Measurements from ENCODE around the gene PRKRIP1.
"Not testable (repeated sequence)": the region's sequence is repeated elsewhere in the genome, so short reads cannot be mapped to it uniquely, and the experiment has no call there.

The PRKRIP1 gene, protein sequence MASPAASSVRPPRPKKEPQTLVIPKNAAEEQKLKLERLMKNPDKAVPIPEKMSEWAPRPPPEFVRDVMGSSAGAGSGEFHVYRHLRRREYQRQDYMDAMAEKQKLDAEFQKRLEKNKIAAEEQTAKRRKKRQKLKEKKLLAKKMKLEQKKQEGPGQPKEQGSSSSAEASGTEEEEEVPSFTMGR

DNA sequence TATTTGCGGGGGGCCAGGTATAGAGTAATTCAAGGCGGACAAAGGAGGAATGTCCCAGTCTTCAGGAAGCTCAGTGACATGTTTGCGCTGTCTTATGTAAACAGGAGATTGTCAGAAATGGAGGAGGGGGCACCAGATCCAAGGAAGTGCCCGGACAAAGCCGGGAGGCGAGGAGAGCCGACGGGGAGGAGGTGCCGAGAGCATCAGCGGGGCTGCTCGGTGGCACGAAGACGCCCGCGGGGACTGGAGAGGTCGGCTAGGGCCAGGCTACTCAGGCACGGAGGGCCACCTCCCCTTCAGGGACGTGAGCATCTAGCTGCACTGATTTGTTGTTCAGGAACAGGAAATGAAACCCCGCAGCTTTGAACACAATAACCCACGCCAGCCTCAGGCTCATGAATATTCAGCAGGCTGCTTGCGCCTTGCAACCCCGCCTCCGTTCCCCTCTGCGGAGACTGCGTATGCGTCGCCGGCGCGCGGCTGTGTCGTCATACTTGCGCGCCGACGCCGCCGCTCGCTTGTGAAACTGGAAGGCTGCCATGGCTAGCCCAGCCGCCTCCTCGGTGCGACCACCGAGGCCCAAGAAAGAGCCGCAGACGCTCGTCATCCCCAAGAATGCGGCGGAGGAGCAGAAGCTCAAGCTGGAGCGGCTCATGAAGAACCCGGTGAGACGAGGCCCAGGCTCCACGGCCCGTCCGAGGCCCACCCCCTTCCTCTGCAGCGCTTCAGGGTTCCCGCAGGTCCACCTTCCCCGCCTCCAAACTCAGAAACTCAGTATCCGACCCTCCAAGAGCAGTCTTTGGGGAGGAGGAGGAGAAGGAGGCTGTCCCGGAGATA, at the start of gene PRKRIP1:
PRKRIP1 (plus strand) TSS at position 491 of the 837 bp plus-strand sequence; CDS start at position 540, 49 bp downstream.
- peak; percentile 80 for DNase-seq

GRCh38 chr7:102346983-102347382, 49.2 kb upstream of the PRKRIP1 start:
- DNase-seq: not testable (repeated sequence)

- DNase-seq: not testable (repeated sequence)
These were observed 39.8 kb upstream of the PRKRIP1 start, which contains the start of gene SPDYE6 for GRCh38 chr7:102356344-102356743. TSS of gene SPDYE6 (minus strand) at chr7:102356444. CDS start at chr7:102356023, 421 bp downstream.

GRCh38 chr7:102363549-102364393, 32.4 kb upstream of the PRKRIP1 start:
- DNase-seq: peak; percentile 98

GRCh38 chr7:102364394-102364886, 31.7 kb upstream of the PRKRIP1 start:
- not testable (repeated sequence) for DNase-seq

- not testable (repeated sequence) for DNase-seq
These were observed 30.8 kb upstream of the PRKRIP1 start for GRCh38 chr7:102365390-102365789.

DNA sequence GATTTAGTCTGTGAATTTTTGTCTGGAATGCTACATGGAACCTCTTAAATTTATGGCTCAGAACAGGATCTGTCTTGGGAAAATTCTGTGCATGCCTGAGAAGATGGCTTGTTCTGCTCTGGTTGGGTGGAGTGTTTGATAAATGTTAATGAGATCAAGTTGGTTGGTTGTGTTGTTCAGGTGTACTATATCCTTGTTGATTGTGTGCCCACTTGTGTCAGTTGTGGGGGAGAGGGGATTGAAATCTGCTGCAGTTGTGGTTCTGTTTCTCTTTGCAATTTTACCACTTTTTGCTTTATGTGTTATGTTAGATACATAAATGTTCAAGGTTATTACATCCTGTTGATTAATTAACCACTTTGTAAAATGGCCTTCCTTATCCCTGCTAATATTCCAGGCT, 26.1 kb upstream of the PRKRIP1 start:
- not testable (repeated sequence) for DNase-seq

GRCh38 chr7:102372796-102373195, 23.4 kb upstream of the PRKRIP1 start:
- DNase-seq: not testable (repeated sequence)

DNA sequence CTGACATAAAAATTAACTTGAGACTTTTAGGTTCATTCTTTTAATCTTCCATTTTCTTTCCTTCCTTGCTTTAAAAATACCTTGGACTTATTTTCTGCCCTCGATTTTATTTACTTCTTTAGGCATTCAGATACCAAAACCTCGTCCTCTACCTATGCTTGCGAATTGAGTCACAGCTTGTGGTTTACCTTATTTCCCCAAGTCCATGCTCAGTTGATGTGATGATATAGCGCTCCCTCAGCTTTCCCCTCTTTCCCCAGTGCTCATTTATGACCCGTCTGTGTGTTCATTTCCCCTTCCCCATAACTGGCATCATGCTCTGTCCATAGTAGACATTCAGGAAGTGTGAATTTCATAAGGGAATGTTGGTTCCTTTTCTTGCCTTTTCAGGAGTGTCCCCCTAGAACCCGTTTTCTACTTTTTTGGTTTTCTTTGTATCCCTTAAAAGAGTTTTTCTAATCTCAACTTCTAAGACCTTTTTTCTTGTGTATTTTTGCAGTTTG, 19.1 kb upstream of the PRKRIP1 start:
- no peak for DNase-seq

DNA sequence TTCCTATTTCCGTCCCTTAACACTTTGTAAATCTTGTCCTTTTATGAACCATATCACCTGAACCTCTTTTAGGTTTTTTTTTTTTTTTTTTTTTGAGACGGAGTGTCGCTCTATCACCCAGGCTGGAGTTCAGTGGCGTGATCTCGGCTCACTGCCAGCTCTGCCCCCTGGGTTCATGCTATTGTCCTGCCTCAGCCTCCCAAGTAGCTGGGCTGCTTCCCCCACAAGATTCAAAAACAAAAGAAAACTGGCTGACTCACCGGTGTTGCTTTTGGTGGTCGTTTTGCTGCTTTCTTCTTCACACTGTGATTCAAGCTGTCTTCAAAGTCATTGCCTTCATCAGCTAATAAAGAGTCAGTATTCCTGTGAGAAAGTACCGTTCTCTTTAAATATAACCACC, 15.3 kb upstream of the PRKRIP1 start:
- not testable (repeated sequence) for DNase-seq

GRCh38 chr7:102381696-102382425, 14.3 kb upstream of the PRKRIP1 start:
- DNase-seq: not testable (repeated sequence)

GRCh38 chr7:102387064-102387463, 9.1 kb upstream of the PRKRIP1 start:
- no peak for DNase-seq

DNA sequence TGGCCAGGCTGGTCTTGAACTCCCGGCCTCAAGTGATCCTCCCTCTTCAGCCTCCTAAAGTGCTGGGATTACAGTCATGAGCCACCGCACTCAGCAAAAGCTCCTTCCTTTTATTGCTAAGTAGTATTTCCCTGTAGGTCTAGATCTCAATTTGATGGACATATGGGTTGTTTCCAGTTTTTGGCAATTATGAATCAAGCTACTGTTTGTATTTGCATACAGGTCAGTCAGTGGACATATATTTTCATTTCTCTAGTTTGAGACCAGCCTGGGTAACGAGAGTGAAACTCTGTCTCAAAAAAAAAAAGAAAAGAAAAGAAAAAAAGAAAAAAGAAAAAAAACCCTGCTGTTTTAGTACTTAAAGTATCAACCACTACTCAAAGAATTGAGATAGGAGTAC, 6.4 kb upstream of the PRKRIP1 start:
- DNase-seq: no peak

GRCh38 chr7:102390697-102391484, 5.3 kb upstream of the PRKRIP1 start:
- peak; percentile 63 for DNase-seq

- no peak for DNase-seq
These were observed 3.8 kb upstream of the PRKRIP1 start for GRCh38 chr7:102392330-102392729.

DNA sequence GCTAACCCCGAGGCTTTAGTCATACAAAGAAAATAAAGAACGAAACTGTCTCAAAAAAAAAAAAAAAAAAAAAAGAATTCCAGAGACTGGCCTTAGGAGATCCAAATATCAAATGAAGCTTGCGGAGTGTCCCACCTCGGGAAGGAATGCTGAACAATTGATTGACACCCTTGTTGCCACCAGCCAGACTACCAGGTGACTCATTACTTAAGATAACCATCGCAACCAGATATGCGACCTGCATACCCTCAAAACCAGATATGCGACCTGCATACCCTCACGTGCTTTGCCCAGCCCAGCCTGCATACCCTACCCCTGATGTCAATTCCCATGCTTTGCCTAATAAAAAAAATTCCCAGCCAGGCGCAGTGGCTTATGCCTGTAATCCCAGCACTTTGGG, 2.7 kb upstream of the PRKRIP1 start:
- no peak for DNase-seq

DNA sequence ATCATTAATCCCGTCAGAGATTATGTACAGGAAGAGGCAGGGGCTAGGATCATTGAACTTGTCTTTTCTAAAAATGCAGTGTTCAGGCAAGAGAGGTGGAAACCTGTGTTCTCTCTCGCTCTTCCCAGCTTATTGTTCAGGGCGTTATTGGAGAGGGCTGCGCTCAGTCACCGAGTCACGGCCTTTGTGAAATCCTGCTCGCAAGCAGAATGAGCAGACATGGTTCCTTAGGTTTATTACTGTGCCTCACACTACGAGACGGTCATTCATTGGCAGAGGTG, 631 bp upstream of the PRKRIP1 start:
- DNase-seq: no peak

DNA sequence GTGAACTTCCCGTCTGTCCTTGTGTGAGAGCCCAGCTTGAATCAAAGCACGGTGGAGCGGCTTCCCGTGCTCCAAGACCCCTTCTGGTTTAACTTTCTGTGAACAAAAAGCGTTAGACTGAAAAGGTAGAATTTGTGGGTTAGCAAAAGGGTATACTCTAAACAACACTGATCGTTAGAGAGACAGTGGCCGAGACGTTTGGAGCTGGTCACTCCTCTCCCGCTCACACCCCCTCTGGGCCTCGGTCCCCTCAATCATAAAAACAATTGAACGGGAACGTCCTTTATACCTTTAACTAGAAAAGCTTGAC, 502 bp downstream of the PRKRIP1 start:
- DNase-seq: no peak

DNA sequence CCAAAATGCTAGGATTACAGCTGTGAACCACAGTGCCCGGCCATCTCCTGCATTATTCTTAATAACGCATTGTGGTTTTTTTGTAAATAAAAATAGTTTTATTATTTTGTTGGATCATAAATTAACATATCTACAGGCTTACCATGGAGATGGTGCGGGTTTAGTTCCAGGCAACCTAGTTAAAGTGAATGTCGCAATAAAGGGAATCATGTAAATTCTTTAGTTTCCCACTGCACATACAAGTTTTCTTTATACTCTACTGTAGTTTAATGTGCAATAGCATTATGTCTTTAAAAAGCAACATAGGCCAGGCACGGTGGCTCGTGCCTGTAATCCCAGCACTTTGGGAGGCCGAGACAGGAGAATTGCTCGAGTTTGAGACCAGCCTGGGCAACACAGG, 2.4 kb downstream of the PRKRIP1 start:
- no peak for DNase-seq

GRCh38 chr7:102400360-102400759, 4.2 kb downstream of the PRKRIP1 start:
- DNase-seq: no peak

GRCh38 chr7:102403563-102403962, 7.4 kb downstream of the PRKRIP1 start:
- no peak for DNase-seq
